Progenitor cell of endocrine pancreas (in vitro differentiated cells): ENCODE results near the gene YBEY. TPM values are rescaled to one million over a fixed set of nuclear protein-coding genes. Genes with fewer than 3 reads are reported as not detected.
A peak's percentile ranks its signal among the peaks of the same experiment; 100 is the strongest.

Source experiments
- DNase-seq: peaks from one replicate; pipeline ENCODE4 v3.0.0; 2021; ENCODE audit warnings: low spot score; ENCODE audit not compliant: unreplicated experiment
- H3K27ac Mint-ChIP-seq: 2 replicates; pipeline ENCODE4 v1.8.0; 2021; ENCODE audit warnings: mild to moderate bottlenecking, moderate library complexity, mixed read lengths
- H3K27me3 Mint-ChIP-seq: 2 replicates; pipeline ENCODE4 v1.8.0; 2021; ENCODE audit warnings: mixed read lengths
- H3K36me3 Mint-ChIP-seq: 2 replicates; pipeline ENCODE4 v1.8.0; 2022; ENCODE audit warnings: mixed read lengths; ENCODE audit not compliant: insufficient read depth
- H3K4me1 Mint-ChIP-seq: 2 replicates; pipeline ENCODE4 v1.8.0; 2021; ENCODE audit warnings: low read depth, mixed read lengths
- H3K4me3 Mint-ChIP-seq: 2 replicates; pipeline ENCODE4 v1.8.0; 2021; ENCODE audit warnings: low read depth, mild to moderate bottlenecking, moderate library complexity, mixed read lengths
- H3K9me3 Mint-ChIP-seq: 2 replicates; pipeline ENCODE4 v1.8.0; 2021; ENCODE audit warnings: low read depth, mixed read lengths
- total RNA-seq: library from RNA; stranded (reverse); gene quantifications from 2 replicates; pipeline ENCODE4 v1.2.1, GENCODE V29; 2021
- TF ChIP-seq, protein P1 (sequence below): fragments of 200-600 bp; sonication (generic); IDR thresholded peaks from one replicate; pipeline ENCODE4 v1.5.0; 2021; ENCODE audit warnings: antibody characterized with exemption, mild to moderate bottlenecking; ENCODE audit not compliant: unreplicated experiment

The YBEY gene
- total RNA-seq, 1 donor from 2014 or later, result 20.9 TPM

DNA sequence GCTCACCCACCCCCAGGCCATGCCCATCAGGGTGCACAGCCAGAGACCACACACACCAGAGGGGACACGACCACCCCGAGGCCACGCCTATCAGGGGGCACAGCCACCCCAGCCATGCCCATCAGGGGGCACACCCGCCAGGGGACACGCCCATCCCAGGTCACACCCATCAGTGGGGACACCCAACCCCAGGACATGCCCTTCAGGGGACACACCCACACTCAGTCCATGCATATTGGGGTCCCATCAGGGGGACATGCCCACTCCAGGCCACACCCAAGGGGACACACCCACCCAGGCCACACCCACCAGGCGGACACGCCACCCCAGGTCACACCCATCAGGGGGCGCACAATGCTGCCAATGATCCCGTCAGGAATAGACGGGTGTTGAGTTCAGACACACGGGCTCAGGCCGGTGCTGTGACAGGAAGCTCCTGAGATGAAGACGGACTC is 21.4 kb upstream of the YBEY start:
- no peaks in the 10 kb centered on the region for H3K9me3 Mint-ChIP-seq
- TF ChIP-seq, protein P1, sequence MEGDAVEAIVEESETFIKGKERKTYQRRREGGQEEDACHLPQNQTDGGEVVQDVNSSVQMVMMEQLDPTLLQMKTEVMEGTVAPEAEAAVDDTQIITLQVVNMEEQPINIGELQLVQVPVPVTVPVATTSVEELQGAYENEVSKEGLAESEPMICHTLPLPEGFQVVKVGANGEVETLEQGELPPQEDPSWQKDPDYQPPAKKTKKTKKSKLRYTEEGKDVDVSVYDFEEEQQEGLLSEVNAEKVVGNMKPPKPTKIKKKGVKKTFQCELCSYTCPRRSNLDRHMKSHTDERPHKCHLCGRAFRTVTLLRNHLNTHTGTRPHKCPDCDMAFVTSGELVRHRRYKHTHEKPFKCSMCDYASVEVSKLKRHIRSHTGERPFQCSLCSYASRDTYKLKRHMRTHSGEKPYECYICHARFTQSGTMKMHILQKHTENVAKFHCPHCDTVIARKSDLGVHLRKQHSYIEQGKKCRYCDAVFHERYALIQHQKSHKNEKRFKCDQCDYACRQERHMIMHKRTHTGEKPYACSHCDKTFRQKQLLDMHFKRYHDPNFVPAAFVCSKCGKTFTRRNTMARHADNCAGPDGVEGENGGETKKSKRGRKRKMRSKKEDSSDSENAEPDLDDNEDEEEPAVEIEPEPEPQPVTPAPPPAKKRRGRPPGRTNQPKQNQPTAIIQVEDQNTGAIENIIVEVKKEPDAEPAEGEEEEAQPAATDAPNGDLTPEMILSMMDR, result no peak
- no peak overlapping the region for H3K4me3 Mint-ChIP-seq
- peaks cover 27% of the 10 kb centered on the region for H3K36me3 Mint-ChIP-seq
- no peak for DNase-seq
- H3K27ac Mint-ChIP-seq, result no peak overlapping the region
- H3K27me3 Mint-ChIP-seq, result no peaks in the 10 kb centered on the region
- no peaks in the 10 kb centered on the region for H3K4me1 Mint-ChIP-seq

DNA sequence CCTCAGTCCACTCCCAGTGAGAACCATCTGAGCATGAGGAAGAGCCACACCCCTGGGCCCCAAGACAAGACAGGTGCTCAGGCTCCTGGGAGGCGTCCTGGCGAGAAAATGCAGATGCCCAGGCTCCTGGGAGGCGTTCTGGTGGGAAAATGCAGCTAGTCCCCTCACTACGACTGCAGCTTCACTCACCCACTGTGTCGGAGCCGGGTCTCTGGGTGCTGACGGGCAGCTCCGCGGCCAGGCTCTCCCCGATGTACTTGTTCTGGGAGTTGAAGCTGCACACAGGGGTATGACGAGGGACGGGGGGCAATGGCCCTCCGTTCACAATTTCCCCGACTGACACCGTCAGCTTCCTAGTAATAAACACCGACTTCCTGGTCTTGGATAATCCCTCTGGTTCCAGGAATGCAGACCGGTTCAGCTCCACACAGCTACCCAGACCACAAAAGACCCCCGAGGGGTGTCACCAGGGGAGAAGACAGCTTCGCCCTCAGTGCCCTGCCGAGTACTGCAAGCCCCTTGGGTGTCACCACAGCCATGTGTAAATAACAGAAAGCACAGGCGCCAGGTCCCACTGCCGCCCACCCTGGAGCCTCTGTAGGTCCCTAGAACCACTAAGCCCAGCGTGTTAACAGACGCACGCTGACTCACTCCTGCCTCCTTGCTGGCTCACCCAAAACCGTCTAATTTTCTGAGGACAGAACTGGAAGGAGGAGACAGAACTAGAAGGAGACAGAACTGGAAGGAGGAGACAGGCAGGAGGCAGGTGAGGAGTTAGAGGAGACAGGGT is 20.2 kb upstream of the YBEY start:
- Mint-ChIP-seq H3K36me3 (peaks cover 28% of the 10 kb centered on the region), H3K27me3 (no peaks in the 10 kb centered on the region), H3K4me1 (no peaks in the 10 kb centered on the region), H3K27ac (peak overlapping the region; percentile 77), H3K4me3 (no peak overlapping the region), H3K9me3 (no peaks in the 10 kb centered on the region)
- no peak for DNase-seq
- TF ChIP-seq, protein P1, result no peak

DNA sequence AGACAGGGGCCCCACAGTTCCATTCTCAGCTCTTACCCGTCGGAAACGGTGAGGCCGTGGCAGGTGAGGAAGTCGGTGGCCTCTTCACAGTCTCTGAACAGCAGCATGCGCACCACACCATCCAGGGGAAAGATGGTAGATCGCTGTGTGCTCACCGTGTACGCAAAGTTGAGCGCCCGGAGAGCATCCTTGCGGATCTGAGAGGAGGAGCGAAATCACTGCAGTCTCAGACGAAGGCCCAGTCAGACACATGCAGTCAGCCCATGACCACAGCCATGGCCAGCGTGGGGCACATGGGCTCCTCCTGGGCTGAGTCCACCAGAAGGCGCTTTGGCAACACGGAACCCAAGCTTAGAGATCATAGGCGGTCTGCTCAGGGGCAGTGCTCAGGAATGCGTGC is 19.2 kb upstream of the YBEY start:
- Mint-ChIP-seq H3K27ac (no peak overlapping the region), H3K4me3 (no peak overlapping the region), H3K36me3 (peaks cover 24% of the 10 kb centered on the region), H3K27me3 (no peaks in the 10 kb centered on the region), H3K4me1 (no peaks in the 10 kb centered on the region), H3K9me3 (no peaks in the 10 kb centered on the region)
- DNase-seq, result no peak
- TF ChIP-seq, protein P1, result no peak

DNA sequence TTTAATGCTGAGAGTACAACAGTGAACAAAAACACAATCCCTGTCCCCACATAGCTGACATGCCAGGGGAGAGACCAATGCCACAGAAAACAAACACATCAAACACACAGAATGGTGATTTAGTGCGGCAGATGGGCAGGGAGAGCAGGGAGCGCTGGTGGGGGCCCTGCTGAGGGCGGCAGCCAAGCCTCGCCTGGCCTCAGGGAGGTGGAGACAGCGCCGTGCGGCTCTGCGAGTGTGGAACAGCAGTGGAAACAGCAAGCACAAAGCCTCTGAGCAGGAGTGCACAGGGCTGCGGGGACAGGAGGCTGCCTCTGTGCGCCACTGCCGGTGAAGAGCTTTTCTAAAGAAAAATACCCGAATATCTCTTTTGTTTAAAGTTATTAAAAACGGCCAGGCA is 17.8 kb upstream of the YBEY start:
- DNase-seq, result no peak
- H3K27ac Mint-ChIP-seq, result no peak overlapping the region
- no peaks in the 10 kb centered on the region for H3K27me3 Mint-ChIP-seq
- TF ChIP-seq, protein P1, result no peak
- no peaks in the 10 kb centered on the region for H3K4me1 Mint-ChIP-seq
- H3K36me3 Mint-ChIP-seq, result peaks cover 26% of the 10 kb centered on the region
- no peak overlapping the region for H3K4me3 Mint-ChIP-seq
- H3K9me3 Mint-ChIP-seq, result no peaks in the 10 kb centered on the region

DNA sequence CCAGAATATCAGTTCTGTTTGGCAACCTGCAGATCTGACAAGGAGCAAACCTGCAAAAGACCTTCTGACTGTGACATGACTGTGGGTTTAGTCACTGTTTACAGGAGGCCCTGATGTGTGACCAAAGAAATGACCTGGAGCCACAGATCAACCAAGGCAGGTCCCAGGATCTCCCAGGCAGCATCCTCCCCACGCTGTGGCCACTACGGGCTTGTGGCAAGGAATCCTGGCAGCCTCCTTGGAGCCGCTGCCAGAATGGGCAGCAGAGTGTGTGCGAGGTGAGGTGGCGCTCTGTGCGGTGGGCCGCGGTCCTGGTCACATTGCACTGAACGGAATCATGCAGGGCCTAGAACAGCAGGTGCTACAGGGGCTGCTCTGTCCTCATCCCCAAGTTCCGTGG is 16.7 kb upstream of the YBEY start:
- no peak for DNase-seq
- Mint-ChIP-seq H3K27me3 (no peaks in the 10 kb centered on the region), H3K27ac (no peak overlapping the region), H3K4me3 (no peak overlapping the region), H3K4me1 (no peaks in the 10 kb centered on the region), H3K9me3 (no peaks in the 10 kb centered on the region), H3K36me3 (peaks cover 25% of the 10 kb centered on the region)
- TF ChIP-seq, protein P1, result no peak
